Stimulated activated naive CD4-positive, alpha-beta T cell treated with Interleukin-2 at 50 U/mL for 16 hours (primary cell): ENCODE measurements around the gene BMPR1B.

Source experiments
- DNase-seq: peaks from one replicate; lab custom pipeline; 2025; lab: John Stamatoyannopoulos, UW

The BMPR1B gene

GRCh38 chr4:94960708-94961107 lies 203.0 kb downstream of the BMPR1B start:
- DNase-seq: no peak

GRCh38 chr4:94961420-94961819 lies 203.7 kb downstream of the BMPR1B start:
- DNase-seq: no peak

- no peak for DNase-seq
Observed at GRCh38 chr4:94962484-94962883, 204.7 kb downstream of the BMPR1B start.

GRCh38 chr4:94965852-94966251 lies 208.1 kb downstream of the BMPR1B start:
- no peak for DNase-seq

GRCh38 chr4:94968493-94968892 lies 210.7 kb downstream of the BMPR1B start:
- no peak for DNase-seq

GRCh38 chr4:94970650-94971049 lies 212.9 kb downstream of the BMPR1B start:
- no peak for DNase-seq

GRCh38 chr4:94974773-94975172 lies 217.0 kb downstream of the BMPR1B start:
- DNase-seq: no peak

GRCh38 chr4:94976371-94977011 lies 218.7 kb downstream of the BMPR1B start:
- DNase-seq: no peak

GRCh38 chr4:94978904-94979303 lies 221.1 kb downstream of the BMPR1B start:
- no peak for DNase-seq

- DNase-seq: no peak
Observed at GRCh38 chr4:94979621-94980020, 221.9 kb downstream of the BMPR1B start.

- DNase-seq: no peak
Observed at GRCh38 chr4:94995684-94996394, 238.1 kb downstream of the BMPR1B start.

GRCh38 chr4:95000076-95000648 lies 242.4 kb downstream of the BMPR1B start:
- DNase-seq: no peak

GRCh38 chr4:95004912-95005311 lies 247.2 kb downstream of the BMPR1B start:
- DNase-seq: no peak

GRCh38 chr4:95007998-95008397 lies 250.2 kb downstream of the BMPR1B start:
- DNase-seq: no peak

GRCh38 chr4:95013236-95013635 lies 255.5 kb downstream of the BMPR1B start:
- DNase-seq: no peak

GRCh38 chr4:95014068-95014467 lies 256.3 kb downstream of the BMPR1B start:
- DNase-seq: no peak

GRCh38 chr4:95017305-95018064 lies 259.7 kb downstream of the BMPR1B start:
- DNase-seq: no peak

- DNase-seq: no peak
Observed at GRCh38 chr4:95018785-95019184, 261.0 kb downstream of the BMPR1B start.

GRCh38 chr4:95020521-95020920 lies 262.8 kb downstream of the BMPR1B start:
- no peak for DNase-seq

- DNase-seq: no peak
Observed at GRCh38 chr4:95021099-95021498, 263.3 kb downstream of the BMPR1B start.

GRCh38 chr4:95023110-95023509 lies 265.4 kb downstream of the BMPR1B start:
- no peak for DNase-seq

- DNase-seq: no peak
Observed at GRCh38 chr4:95027905-95028618, 270.3 kb downstream of the BMPR1B start.
